Posterior cingulate gyrus (tissue), 11 donors: ENCODE measurements around the gene TBCD.

Experiments used
- DNase-seq, 10 donors: peaks; one replicate each; pipeline versions ENCODE4 v3.0.0 to v3.0.0-alpha.2; 2020 to 2021; ENCODE audit warnings: mixed read lengths in 3 of 10
- intact Hi-C: fragments of 100-400 bp; cut with DNase I; formaldehyde crosslinking; loops from one replicate; pipeline ENCODE4 v1.15.1; 2023

Gene TBCD

DNA sequence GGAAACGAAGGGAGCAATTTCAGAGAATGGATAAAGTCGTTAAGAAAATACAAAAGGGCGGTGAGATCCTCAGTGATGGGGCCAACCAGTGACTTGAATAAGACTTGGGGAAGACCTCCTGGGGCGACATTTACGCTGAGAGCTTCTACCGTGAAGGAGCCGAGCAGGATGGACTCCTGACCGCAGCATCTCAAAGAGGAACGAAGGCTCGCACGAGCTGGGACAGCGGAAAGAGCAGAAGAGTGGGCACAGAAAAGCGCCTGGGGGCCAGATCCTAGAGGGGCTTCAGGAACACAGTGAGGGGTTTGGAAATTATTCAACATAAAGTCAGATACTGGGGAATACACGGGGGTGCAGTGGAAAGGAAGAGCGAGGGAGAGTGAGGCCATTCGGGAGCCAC, 70.4 kb downstream of the TBCD start:
- intact Hi-C loops, result no loop called here
- peak in 3 of 10 donors; percentile 14 to 25 (median 20) for DNase-seq

- intact Hi-C loops, result no loop called here
- DNase-seq, result peak in 2 of 10 donors; percentile 28 to 61
Measured at GRCh38 chr17:82823004-82823403, 71.1 kb downstream of the TBCD start.

DNA sequence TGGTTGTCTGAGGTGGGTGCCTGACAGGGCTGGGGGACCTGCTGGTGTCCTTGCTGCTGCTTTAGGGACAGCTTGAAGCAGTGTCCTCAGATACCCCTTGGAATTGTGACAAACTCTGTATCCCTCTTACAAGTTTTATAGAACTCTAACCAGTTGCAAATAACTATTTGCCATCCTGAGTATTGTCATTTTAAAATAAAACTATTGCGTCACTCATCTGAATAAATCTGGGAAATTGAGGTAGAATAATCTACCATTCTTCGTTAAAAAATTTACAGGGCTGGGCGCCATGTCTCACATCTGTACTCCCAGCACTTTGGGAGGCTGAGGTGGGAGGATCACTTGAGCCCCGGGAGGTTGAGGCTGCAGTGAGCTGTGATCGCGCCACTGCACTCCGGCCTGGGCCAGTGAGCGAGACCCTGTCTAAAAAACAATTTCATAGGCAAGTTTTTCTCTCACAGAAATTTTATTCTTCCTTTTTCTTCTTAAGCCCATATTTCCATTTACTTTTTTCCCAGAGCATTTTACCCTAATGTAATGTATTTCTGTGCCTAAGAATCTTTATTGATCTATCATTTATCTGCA, 73.8 kb downstream of the TBCD start:
- intact Hi-C loops, result no loop called here
- peak in 3 of 10 donors; percentile 47 to 65 (median 55) for DNase-seq

DNA sequence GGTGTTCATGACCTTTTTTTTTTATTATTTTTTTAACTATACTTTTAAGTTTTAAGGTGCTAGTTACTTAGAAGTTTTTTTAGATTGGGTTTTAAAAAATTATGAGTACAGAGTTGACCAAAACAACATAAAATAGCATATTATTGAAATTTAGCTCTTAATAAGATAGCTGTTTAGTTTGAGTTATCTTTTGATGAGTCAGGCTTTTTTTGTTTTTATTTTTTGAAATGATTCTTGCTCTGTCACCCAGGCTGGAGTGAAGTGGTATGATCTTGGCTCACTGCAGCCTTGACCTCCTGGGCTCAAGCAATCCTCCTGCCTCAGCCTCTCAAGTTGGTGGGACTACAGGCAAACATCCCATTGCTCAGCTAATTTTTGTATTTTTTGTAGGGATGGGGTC, 74.3 kb downstream of the TBCD start:
- peak in 1 of 10 donors; percentile 2 for DNase-seq
- intact Hi-C loops, result no loop called here

- intact Hi-C loops, result no loop called here
- DNase-seq, result peak in 1 of 10 donors; percentile 27
Measured at GRCh38 chr17:82826956-82827355, 75.1 kb downstream of the TBCD start.

DNA sequence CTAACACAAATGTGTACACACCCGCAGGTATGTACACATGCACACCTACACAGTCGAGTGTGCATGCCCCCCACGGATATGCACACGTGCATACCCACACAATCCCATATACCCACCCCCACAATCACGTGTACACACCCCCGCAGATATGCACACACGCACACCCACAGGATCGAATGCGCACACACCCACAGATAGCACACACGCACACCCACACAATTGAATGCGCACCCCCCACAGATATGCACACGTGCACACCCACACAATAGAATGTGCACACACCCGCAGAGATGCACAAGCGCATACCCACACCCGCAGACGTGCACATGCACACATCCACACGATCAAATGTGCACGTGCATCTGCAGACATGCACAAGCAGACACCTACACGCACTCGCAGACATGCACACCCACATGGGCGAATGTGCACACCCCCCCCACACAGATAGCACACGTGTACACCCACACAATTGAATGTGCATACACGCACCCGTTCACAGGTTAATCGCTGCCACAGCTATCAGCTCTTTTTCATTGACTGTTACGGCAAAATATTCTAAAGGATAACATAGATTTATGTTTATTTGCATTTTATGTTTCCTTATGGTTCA, 77.1 kb downstream of the TBCD start:
- intact Hi-C loops, result no loop called here

DNA sequence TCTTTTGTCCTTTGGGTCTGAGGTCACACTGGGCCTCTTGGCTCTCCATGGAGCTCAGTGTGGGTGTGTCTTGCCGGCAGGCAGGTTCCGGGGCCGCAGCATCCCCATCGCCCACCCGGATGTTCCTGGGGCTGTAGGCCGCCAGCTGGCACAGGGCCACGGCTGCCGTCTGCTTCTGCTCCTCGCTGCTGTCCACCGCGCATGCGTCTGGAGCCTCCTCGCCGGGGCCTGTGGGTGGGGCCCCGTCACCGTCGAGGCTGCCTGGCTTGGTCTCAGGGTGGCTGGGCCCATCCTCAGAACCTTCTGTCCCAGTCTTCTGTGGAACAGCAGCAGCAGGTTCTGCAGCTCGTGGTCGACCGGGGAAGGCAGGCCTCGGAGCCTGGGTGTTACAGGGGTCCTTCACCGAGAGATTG, 78.4 kb downstream of the TBCD start:
- intact Hi-C loops, result no loop called here
- peak in 8 of 10 donors; percentile 32 to 92 (median 57) for DNase-seq

More for the DNA sequence above, 77.1 kb downstream of the TBCD start:
- peak in 1 of 10 donors; percentile 26 for DNase-seq

DNA sequence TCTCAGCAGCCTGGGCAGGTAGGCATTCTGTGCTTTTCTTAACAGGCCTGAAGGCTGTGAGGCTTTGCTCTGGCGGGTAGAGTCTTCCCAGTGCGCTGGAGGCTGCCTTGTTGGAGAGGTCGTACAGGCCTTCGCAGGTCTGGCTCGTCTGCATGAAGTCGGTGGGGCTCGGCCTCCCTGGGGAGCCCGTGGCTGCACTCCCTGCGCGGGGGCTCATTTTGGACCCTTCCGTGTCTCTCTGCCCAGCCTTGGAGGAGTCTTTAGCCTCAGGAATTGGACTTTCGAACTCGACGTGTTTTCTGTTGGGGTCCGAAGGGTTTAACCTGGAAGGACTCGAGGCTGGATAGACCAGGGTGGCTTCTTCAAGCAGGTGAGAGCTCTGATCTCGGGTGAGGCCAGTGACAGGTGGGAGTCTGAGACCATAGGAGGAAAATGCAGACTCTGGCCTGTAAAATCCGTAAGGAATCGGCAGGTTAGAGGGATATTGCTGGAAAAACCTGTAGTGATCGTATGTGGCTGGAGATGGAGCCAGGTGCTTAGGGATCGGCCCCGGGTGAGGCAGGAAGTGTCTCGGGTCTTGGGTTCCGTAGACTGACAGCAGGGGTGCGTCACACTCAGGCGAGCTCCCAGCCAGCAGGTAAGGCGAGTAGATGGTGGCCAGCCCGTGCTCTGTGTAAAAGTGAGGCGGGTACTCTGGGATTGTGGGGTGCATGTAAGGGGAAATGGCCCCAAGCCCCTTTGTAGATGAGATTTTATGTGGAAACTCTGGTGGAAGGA, 79.4 kb downstream of the TBCD start:
- DNase-seq, result peak in 1 of 10 donors; percentile 66
- intact Hi-C loops, result no loop called here

- DNase-seq, result peak in 1 of 10 donors; percentile 67
- intact Hi-C loops, result no loop called here
Measured at GRCh38 chr17:82831818-82832200, 79.9 kb downstream of the TBCD start.

DNA sequence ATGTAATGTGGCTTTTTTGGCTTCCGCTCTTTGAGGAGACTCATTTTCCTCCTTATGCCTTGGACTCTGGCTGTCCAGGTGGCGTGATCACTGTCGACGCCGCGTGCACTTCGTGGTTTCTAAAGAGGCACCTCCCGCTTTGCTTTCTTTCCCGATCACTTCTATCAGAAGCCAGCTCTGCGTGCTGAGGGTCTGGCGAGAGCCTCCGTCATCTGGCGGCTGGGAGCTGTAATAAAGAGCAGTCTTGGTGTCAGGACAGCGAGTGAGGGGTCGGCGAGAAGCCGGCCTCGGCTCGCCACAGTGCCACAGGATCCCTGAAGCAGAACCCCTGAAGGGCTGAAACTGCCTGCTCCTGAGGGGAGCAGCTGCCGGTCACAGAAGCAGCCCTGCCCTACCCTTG, 80.5 kb downstream of the TBCD start:
- intact Hi-C loops, result no loop called here
- peak in 2 of 10 donors; percentile 58 to 59 for DNase-seq

DNA sequence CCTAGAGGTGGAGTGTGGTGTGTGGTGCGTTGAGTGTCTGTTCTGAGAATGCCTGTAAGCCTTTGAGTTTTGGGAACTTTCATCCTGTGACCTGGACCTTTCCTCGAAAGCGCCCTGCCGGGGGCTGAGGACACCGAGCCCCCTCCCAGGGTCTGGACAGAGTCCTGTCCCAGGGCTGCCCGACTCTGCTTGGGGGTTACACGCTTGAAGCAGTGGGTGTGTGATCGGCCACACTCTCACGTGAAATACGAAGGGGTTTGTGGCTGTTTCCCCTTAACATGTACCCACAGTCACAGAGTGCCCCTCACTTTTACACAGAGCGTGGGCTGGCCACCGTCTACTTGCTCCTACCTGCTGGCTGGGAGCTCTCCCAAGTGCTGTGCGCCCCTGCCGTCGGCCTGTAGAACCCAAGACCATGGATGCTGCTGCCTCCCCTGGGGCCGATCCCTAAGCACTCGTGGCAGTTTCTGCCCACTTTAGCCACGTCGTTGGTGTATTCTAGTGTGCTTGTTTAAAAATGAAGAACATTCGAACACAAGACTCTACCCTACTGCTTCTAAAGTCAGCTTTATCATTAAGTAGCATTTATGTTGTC, 81.1 kb downstream of the TBCD start:
- peak in 2 of 10 donors; percentile 34 to 77 for DNase-seq
- intact Hi-C loops, result no loop called here

DNA sequence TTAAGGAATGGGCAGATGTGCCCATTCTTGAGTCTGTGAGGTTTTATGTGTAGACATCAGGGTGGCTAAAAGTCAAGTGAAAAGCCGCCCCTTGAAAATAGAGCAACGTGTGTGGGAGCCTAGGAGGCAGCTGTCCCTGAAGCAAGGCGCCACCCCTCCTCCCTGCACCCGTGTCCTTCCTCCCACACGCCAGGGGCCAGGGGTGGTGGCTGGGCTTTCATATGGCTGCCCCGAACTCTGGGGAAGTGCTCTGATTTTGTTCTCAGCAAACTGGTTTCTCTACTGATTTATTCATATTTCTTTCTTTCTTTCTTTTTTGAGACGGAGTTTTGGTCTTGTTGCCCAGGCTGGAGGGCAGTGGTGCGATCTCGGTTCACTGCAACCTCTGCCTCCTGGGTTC, 83.3 kb downstream of the TBCD start:
- intact Hi-C loops, result no loop called here
- DNase-seq, result peak in 2 of 10 donors; percentile 22 to 32

- peak in 2 of 10 donors; percentile 76 to 77 for DNase-seq
- intact Hi-C loops, result no loop called here
Measured at GRCh38 chr17:82835766-82836512, 84.1 kb downstream of the TBCD start.

DNA sequence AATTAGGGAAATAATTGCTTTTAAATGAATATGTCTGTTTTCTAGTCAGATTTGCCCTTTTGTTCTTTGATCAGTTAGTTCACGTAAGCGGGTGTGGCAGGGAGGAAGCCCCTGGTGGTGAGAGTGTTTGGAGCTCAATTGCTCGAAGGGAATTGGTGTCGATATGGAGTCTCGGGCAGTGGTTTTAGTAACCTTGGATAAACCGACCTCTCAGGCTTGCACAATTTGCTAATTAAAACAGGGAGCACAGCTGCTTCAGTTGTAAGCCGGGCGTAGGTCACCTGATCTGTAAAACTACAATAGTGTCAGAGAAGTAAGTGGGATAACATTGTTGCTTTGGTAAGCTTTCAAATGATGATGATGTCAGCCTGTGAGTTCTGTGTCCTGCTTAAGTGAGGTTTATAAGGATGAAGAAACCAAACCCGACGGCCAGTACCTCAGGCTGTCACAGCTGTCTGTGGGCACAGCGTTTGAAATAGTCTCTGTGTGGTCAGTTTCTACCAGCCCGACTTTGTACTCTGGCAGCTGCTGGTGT, 85.0 kb downstream of the TBCD start:
- intact Hi-C loops, result no loop called here
- peak in 2 of 10 donors; percentile 24 to 27 for DNase-seq

DNA sequence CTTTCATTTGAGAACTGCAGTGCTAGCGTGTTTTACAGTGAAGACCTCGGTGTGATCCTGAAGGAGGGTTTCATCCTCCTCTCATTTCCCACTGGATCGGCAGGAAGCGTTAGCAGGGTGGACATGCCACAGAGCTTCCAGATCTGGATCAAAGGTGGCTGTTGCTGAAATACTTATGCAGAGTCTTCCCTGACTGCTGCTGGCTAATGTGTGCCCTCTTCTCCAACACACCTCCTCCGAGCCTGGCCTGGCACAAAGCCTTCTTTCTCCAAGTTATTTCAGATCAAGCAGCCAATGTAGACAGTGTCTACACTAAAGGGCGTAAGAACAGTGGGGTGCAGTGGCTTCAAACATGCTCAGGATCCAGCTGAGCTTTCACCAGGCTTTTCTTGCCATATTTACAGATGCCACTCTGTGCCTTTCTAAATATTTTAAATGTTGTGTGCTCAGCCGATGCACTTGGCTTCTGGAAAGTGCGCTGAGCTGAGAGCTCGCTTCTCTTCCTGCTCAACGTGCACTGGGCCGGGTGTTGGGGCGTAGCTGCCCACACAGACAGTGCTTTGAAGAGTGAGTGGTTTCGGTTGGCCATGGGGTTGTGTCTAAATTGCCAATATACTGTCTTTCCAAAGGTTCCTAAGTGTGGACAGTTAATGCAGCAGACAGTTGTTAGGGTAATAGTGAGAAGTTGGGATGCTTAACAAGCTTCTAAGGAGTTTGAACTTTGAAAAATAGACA, 85.9 kb downstream of the TBCD start:
- intact Hi-C loops, result no loop called here
- peak in 2 of 10 donors; percentile 47 to 55 for DNase-seq

- peak in 2 of 10 donors; percentile 50 to 76 for DNase-seq
Measured at GRCh38 chr17:82838386-82839063, 86.7 kb downstream of the TBCD start.

DNA sequence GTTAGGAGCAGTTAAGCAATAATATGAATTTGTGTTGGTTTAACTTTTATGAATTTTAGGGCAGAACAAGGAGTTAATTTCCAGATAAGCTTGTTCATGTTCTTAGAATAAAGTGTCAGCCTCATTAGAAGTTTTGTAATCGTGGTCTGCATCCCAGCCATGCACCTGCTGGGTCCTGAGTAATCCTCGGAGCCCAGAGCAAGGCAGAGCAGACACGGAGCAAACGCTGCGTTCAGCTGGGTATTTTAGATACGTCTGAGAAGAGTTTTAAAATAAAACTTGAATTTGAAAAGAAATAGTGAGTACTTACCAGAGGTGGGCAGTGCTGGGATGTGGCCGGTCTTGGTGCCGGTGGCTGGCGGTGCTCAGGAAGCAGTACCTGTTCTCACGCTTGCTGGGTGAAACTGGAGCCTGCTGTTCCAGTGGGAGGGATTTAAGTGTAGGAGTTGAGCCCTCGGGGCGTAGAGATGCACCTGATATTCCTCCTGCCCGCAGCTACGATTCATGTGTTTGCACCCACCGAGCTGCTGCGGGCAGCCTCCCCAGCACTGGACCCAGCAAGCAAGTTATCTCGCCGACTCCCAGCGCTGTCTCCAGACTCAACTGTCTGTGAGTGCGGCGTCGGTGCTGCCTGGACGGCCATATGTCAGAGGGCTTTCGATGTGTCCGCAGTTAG, 87.9 kb downstream of the TBCD start, which contains the start of gene ZNF750:
ZNF750 (minus strand) TSS at position 406 of the 676 bp plus-strand sequence. CDS start 7,568 bp downstream, outside the sequence.
- peak in 2 of 10 donors; percentile 57 to 76 for DNase-seq
- intact Hi-C loops, result no loop called here

More at GRCh38 chr17:82838386-82839063, 86.7 kb downstream of the TBCD start:
- intact Hi-C loops, result no loop called here

DNA sequence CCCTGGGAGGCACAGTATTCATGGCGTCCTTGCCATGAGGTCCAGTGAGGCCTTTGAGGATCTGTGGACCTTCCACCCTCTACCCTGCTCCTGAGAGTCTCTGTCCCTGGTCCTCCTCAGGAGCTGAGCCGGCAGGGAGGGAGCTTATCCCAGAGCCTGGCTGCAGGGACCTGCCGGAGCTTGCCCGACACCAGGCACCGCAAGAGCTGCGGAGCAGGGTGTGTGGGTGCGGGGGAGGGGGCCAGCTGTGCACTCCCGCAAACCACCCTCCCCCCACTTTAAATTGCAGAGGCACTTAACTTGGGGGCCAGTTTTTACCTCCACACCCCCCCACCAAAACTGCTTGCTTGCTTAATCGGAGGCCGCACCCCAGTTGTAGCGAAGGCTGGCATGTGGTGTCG, 88.6 kb downstream of the TBCD start:
- DNase-seq, result peak in 2 of 10 donors; percentile 63 to 73
- intact Hi-C loops, result no loop called here
